HCT116 (cell line): ENCODE measurements around the gene LRRC74A. TPM values are rescaled to one million over a fixed set of nuclear protein-coding genes. Genes with fewer than 3 reads are reported as not detected.

ENCODE experiments used
- ATAC-seq: fragments of 200-7000 bp; cut with Tn5 transposase; 2 replicates; pipeline ENCODE4 v1.9.1; 2020; ENCODE audit warnings: mild to moderate bottlenecking, moderate library complexity
- BruUV-seq: library from RNA; stranded (reverse); fragments of 400-500 nt; replicated peaks from 2 replicates; lab custom pipeline; 2021; lab: Mats Ljungman, UMichigan
- CTCF ChIA-PET: fragments of 300-600 bp; sonication (Branson Sonifier 250); formaldehyde crosslinking; loops from one replicate; lab custom pipeline; 2021; ENCODE audit warnings: antibody characterized with exemption; lab: Charles Lee
- POLR2A ChIA-PET: fragments of 300-600, 350-600 bp; sonication (Branson Sonifier 250); formaldehyde crosslinking; loops from one replicate; lab custom pipeline; 2021; ENCODE audit warnings: antibody characterized with exemption; lab: Charles Lee
- RAD21 ChIA-PET, 2 experiments: fragments of 300-600 bp; sonication (Branson Sonifier 250); formaldehyde crosslinking; loops; one replicate each; lab custom pipeline; 2023; ENCODE audit warnings: low total read pairs in 2 of 2; ENCODE audit not compliant: uncharacterized antibody in 2 of 2, unreplicated experiment in 2 of 2, low non-redundant PET in 1 of 2; lab: Charles Lee
- DNase-seq: peaks from one replicate; pipeline ENCODE4 v3.0.0-alpha.2; 2010; ENCODE audit warnings: low read depth, low spot score
- H2AFZ ChIP-seq: fragments of 200-600 bp; shearing (Covaris generic), sonication (generic); 2 replicates; pipeline ENCODE4 v1.6.1; 2017; ENCODE audit warnings: low read depth, mixed run types, mixed read lengths, antibody characterized with exemption, low read length; ENCODE audit not compliant: poor library complexity, severe bottlenecking
- H3K27ac ChIP-seq: 2 replicates; pipeline ENCODE4 v1.5.1; 2012; ENCODE audit warnings: low read depth, low read length
- H3K27me3 ChIP-seq: fragments of 200-600 bp; sonication (generic); 2 replicates; pipeline ENCODE4 v1.6.1; 2016; ENCODE audit warnings: mixed run types, low read length, mixed read lengths; ENCODE audit not compliant: insufficient read depth
- H3K36me3 ChIP-seq, 2 experiments: fragments of 200-500 bp in 1 of 2; fragments of 200-600 bp in 1 of 2; sonication (Bioruptor generic) in 1 of 2; sonication (generic) in 1 of 2; 2 replicates each; pipeline versions ENCODE4 v1.5.1 to v1.6.1; 2014 to 2016; ENCODE audit warnings: low read length in 2 of 2, inconsistent platforms in 1 of 2, mixed read lengths in 1 of 2, mixed run types in 1 of 2; ENCODE audit not compliant: insufficient read depth in 2 of 2, control insufficient read depth in 1 of 2
- H3K4me1 ChIP-seq, 2 experiments: fragments of 200-600 bp in 1 of 2; sonication (generic) in 1 of 2; 2 replicates each; pipeline versions ENCODE4 v1.5.1 to v1.6.1; 2012 to 2017; ENCODE audit warnings: low read length in 2 of 2, inconsistent platforms in 1 of 2, mild to moderate bottlenecking in 1 of 2, mixed read lengths in 1 of 2, mixed run types in 1 of 2, moderate library complexity in 1 of 2; ENCODE audit not compliant: insufficient read depth in 2 of 2, control insufficient read depth in 1 of 2
- H3K4me2 ChIP-seq: fragments of 200-600 bp; sonication (generic); 2 replicates; pipeline ENCODE4 v1.6.1; 2017; ENCODE audit warnings: mixed run types, low read length, mixed read lengths
- H3K4me3 ChIP-seq, 2 experiments: fragments of 200-600 bp in 1 of 2; sonication (generic) in 1 of 2; replicated peaks in 1 of 2; 2 replicates each; pipeline ENCODE4 v1.5.1; 2011 to 2016; ENCODE audit warnings: low read length in 2 of 2, control low read depth in 1 of 2, low read depth in 1 of 2, mild to moderate bottlenecking in 1 of 2, mixed read lengths in 1 of 2, mixed run types in 1 of 2
- H3K79me2 ChIP-seq: fragments of 200-600 bp; sonication (generic); 2 replicates; pipeline ENCODE4 v1.6.1; 2017; ENCODE audit warnings: mild to moderate bottlenecking, mixed run types, low read length, moderate library complexity, mixed read lengths; ENCODE audit not compliant: insufficient read depth
- H3K9ac ChIP-seq: fragments of 200-600 bp; sonication (generic); 2 replicates; pipeline ENCODE4 v1.6.1; 2016; ENCODE audit warnings: low read length, mixed read lengths
- H3K9me2 ChIP-seq: fragments of 200-600 bp; sonication (generic), shearing (Covaris generic); 2 replicates; pipeline ENCODE4 v1.6.1; 2017; ENCODE audit warnings: mixed run types, mild to moderate bottlenecking, moderate library complexity; ENCODE audit not compliant: insufficient read depth
- H3K9me3 ChIP-seq, 2 experiments: fragments of 200-500 bp in 1 of 2; fragments of 200-600 bp in 1 of 2; sonication (Bioruptor generic) in 1 of 2; sonication (generic) in 1 of 2; 2 replicates each; pipeline ENCODE4 v1.6.1; 2014 to 2017; ENCODE audit warnings: low read length in 2 of 2, mixed read lengths in 2 of 2, inconsistent platforms in 1 of 2, low read depth in 1 of 2, mild to moderate bottlenecking in 1 of 2, mixed run types in 1 of 2, moderate library complexity in 1 of 2; ENCODE audit not compliant: control insufficient read depth in 1 of 2, insufficient read depth in 1 of 2
- H4K20me1 ChIP-seq: fragments of 200-600 bp; sonication (generic), shearing (Covaris generic); 2 replicates; pipeline ENCODE4 v1.6.1; 2017; ENCODE audit warnings: mixed run types, mild to moderate bottlenecking, moderate library complexity; ENCODE audit not compliant: insufficient read depth
- CBX3 ChIP-seq: IDR thresholded peaks from 2 replicates; pipeline ENCODE4 v1.6.1; 2012; ENCODE audit warnings: low read depth
- ELF1 ChIP-seq: IDR thresholded peaks from 2 replicates; pipeline ENCODE4 v1.6.1; 2012; ENCODE audit warnings: low read depth, borderline replicate concordance
- EZH2phosphoT487 ChIP-seq: fragments of 200-600 bp; IDR thresholded peaks from 2 replicates; pipeline ENCODE4 v1.6.1; 2018; ENCODE audit warnings: antibody characterized with exemption, borderline replicate concordance
- FOSL1 ChIP-seq: IDR thresholded peaks from 2 replicates; pipeline ENCODE4 v1.6.1; 2012; ENCODE audit warnings: low read depth
- POLR2A ChIP-seq: IDR thresholded peaks from 2 replicates; pipeline ENCODE4 v1.7.0; 2011; ENCODE audit warnings: borderline replicate concordance; ENCODE audit not compliant: insufficient read depth, insufficient read length; ENCODE audit errors: extremely low read depth
- POLR2AphosphoS5 ChIP-seq: IDR thresholded peaks from 2 replicates; pipeline ENCODE4 v1.6.1; 2011; ENCODE audit warnings: mild to moderate bottlenecking, low read depth, low read length, moderate library complexity
- RAD21 ChIP-seq: IDR thresholded peaks from 2 replicates; pipeline ENCODE4 v1.6.1; 2012; ENCODE audit warnings: low read depth, mild to moderate bottlenecking
- SIN3A ChIP-seq: IDR thresholded peaks from 2 replicates; pipeline ENCODE4 v1.6.1; 2012; ENCODE audit warnings: low read depth
- SRF ChIP-seq: IDR thresholded peaks from 2 replicates; pipeline ENCODE4 v1.6.1; 2012; ENCODE audit warnings: low read depth
- YY1 ChIP-seq: IDR thresholded peaks from 2 replicates; pipeline ENCODE4 v1.6.1; 2011; ENCODE audit warnings: low read length, low read depth, moderate library complexity, mild to moderate bottlenecking; ENCODE audit not compliant: insufficient replicate concordance; ENCODE audit errors: extremely low read depth
- ZFX ChIP-seq: fragments of 450-650 bp; IDR thresholded peaks from 2 replicates; pipeline ENCODE4 v1.6.1; 2017
- intact Hi-C: fragments of 100-400 bp; cut with micrococcal nuclease; formaldehyde crosslinking; loops from 2 replicates; pipeline ENCODE4 v1.10.0; 2022
- total RNA-seq: library from RNA; stranded (reverse); gene quantifications from one replicate; pipeline ENCODE4 v1.2.1, GENCODE V29; 2021; ENCODE audit not compliant: unreplicated experiment
- TF ChIP-seq, protein P1 (sequence below): IDR thresholded peaks from 2 replicates; pipeline ENCODE4 v1.6.1; 2012; ENCODE audit warnings: low read depth
- TF ChIP-seq, protein P2 (sequence below), 3 experiments: fragments of 200-600 bp in 1 of 3; sonication (generic) in 1 of 3; IDR thresholded peaks in 2 of 3; conservative IDR thresholded peaks in 1 of 3; 2 replicates each; pipeline ENCODE4 v1.5.1; 2012 to 2017; ENCODE audit warnings: low read depth in 2 of 3, low read length in 2 of 3, antibody characterized with exemption in 1 of 3, borderline replicate concordance in 1 of 3, control low read depth in 1 of 3, mild to moderate bottlenecking in 1 of 3, mixed read lengths in 1 of 3, mixed run types in 1 of 3, moderate library complexity in 1 of 3; ENCODE audit not compliant: insufficient read depth in 1 of 3
- TF ChIP-seq, protein P3 (sequence below): IDR thresholded peaks from 2 replicates; pipeline ENCODE4 v1.6.1; 2011; ENCODE audit warnings: mild to moderate bottlenecking, low read length, moderate library complexity; ENCODE audit not compliant: insufficient replicate concordance; ENCODE audit errors: extremely low read depth

LRRC74A gene
- total RNA-seq, 1 experiment from 2014 or later = not detected

DNA sequence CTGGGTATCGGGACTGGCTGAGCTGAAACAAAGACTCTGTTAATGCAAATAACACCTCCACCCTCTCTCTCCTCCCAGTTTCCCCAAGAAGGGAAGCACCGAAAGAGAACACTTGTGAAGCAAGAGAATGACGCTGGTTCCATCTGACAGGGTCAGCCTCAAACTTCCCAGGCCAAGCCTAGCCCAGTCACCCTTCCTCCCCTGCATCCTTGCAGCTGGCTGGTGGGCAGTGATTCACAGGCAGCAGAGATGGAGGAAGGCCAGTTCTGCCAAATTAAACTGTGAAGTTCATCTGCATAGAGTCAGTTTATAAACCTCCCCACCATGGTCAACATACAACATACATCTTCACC is 2.8 kb downstream of the LRRC74A start:
- no peak for DNase-seq
- H3K36me3 ChIP-seq = no peaks in the 10 kb centered on the region
- H3K9ac ChIP-seq = no peak overlapping the region
- H3K4me3 ChIP-seq = no peak overlapping the region
- H3K27me3 ChIP-seq = no peaks in the 10 kb centered on the region
- H3K9me3 ChIP-seq = no peaks in the 10 kb centered on the region
- peaks cover 0 to 5% of the 10 kb centered on the region in 2 experiments; a peak in 1 of 4 replicates for H3K4me1 ChIP-seq
- H3K9me2 ChIP-seq = no peaks in the 10 kb centered on the region
- no TSS peak for BruUV-seq
- TF ChIP-seq, protein P1, sequence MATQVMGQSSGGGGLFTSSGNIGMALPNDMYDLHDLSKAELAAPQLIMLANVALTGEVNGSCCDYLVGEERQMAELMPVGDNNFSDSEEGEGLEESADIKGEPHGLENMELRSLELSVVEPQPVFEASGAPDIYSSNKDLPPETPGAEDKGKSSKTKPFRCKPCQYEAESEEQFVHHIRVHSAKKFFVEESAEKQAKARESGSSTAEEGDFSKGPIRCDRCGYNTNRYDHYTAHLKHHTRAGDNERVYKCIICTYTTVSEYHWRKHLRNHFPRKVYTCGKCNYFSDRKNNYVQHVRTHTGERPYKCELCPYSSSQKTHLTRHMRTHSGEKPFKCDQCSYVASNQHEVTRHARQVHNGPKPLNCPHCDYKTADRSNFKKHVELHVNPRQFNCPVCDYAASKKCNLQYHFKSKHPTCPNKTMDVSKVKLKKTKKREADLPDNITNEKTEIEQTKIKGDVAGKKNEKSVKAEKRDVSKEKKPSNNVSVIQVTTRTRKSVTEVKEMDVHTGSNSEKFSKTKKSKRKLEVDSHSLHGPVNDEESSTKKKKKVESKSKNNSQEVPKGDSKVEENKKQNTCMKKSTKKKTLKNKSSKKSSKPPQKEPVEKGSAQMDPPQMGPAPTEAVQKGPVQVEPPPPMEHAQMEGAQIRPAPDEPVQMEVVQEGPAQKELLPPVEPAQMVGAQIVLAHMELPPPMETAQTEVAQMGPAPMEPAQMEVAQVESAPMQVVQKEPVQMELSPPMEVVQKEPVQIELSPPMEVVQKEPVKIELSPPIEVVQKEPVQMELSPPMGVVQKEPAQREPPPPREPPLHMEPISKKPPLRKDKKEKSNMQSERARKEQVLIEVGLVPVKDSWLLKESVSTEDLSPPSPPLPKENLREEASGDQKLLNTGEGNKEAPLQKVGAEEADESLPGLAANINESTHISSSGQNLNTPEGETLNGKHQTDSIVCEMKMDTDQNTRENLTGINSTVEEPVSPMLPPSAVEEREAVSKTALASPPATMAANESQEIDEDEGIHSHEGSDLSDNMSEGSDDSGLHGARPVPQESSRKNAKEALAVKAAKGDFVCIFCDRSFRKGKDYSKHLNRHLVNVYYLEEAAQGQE = no peak
- TF ChIP-seq, protein P2, sequence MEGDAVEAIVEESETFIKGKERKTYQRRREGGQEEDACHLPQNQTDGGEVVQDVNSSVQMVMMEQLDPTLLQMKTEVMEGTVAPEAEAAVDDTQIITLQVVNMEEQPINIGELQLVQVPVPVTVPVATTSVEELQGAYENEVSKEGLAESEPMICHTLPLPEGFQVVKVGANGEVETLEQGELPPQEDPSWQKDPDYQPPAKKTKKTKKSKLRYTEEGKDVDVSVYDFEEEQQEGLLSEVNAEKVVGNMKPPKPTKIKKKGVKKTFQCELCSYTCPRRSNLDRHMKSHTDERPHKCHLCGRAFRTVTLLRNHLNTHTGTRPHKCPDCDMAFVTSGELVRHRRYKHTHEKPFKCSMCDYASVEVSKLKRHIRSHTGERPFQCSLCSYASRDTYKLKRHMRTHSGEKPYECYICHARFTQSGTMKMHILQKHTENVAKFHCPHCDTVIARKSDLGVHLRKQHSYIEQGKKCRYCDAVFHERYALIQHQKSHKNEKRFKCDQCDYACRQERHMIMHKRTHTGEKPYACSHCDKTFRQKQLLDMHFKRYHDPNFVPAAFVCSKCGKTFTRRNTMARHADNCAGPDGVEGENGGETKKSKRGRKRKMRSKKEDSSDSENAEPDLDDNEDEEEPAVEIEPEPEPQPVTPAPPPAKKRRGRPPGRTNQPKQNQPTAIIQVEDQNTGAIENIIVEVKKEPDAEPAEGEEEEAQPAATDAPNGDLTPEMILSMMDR (IDR thresholded peaks at IDR 0.05 in 2 of 3, conservative IDR thresholded peaks at IDR 0.05 in 1 of 3; ENCODE audit: borderline replicate concordance in 1 of 3, insufficient read depth in 1 of 3, low read depth in 2 of 3, low read length in 2 of 3) = no peak
- TF ChIP-seq YY1 = no peak
- TF ChIP-seq POLR2AphosphoS5 = no peak
- TF ChIP-seq FOSL1 = no peak
- TF ChIP-seq ELF1 = no peak
- no peak for TF ChIP-seq EZH2phosphoT487
- TF ChIP-seq CBX3 = no peak
- TF ChIP-seq ZFX = no peak
- TF ChIP-seq RAD21 = no peak
- TF ChIP-seq, protein P3, sequence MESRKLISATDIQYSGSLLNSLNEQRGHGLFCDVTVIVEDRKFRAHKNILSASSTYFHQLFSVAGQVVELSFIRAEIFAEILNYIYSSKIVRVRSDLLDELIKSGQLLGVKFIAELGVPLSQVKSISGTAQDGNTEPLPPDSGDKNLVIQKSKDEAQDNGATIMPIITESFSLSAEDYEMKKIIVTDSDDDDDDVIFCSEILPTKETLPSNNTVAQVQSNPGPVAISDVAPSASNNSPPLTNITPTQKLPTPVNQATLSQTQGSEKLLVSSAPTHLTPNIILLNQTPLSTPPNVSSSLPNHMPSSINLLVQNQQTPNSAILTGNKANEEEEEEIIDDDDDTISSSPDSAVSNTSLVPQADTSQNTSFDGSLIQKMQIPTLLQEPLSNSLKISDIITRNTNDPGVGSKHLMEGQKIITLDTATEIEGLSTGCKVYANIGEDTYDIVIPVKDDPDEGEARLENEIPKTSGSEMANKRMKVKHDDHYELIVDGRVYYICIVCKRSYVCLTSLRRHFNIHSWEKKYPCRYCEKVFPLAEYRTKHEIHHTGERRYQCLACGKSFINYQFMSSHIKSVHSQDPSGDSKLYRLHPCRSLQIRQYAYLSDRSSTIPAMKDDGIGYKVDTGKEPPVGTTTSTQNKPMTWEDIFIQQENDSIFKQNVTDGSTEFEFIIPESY = no peak
- TF ChIP-seq SIN3A = no peak
- no peak for TF ChIP-seq POLR2A
- no peak for TF ChIP-seq SRF
- no peak overlapping the region for H3K4me2 ChIP-seq
- ATAC-seq = no peak
- POLR2A ChIA-PET = no interaction called here
- no peak overlapping the region for H2AFZ ChIP-seq
- intact Hi-C loops = no loop called here
- CTCF ChIA-PET = no interaction called here
- no peaks in the 10 kb centered on the region for H3K79me2 ChIP-seq
- RAD21 ChIA-PET = no interaction called here
- no peaks in the 10 kb centered on the region for H4K20me1 ChIP-seq
- H3K27ac ChIP-seq = no peak overlapping the region
